Body of pancreas (tissue), 4 donors: ENCODE data around the gene GUCA2A. TPM values are rescaled to one million over a fixed set of nuclear protein-coding genes. Genes with fewer than 3 reads are reported as not detected.

Experiments
- ATAC-seq: fragments of 150-250 bp; one replicate; pipeline ENCODE4 v1.9.1; 2016
- DNase-seq, 4 donors: peaks; one replicate each; pipeline ENCODE4 v3.0.0-alpha.2; 2019
- H3K27ac ChIP-seq, 4 donors: fragments of 200-600 bp; sonication (generic); 1 replicate in 3 of 4; 2 replicates in 1 of 4; pipeline versions ENCODE4 v1.5.1 to v1.6.1; 2016 to 2019; ENCODE audit warnings: mild to moderate bottlenecking in 1 of 4, mixed read lengths in 1 of 4, moderate library complexity in 1 of 4
- H3K27me3 ChIP-seq, 2 donors: fragments of 200-600 bp; sonication (generic); one replicate each; pipeline ENCODE4 v1.6.0; 2016; ENCODE audit warnings: mild to moderate bottlenecking in 1 of 2
- H3K36me3 ChIP-seq, 2 donors: fragments of 200-600 bp; sonication (generic); replicated peaks in 1 of 2; 2 replicates each; pipeline ENCODE4 v1.5.1; 2016; ENCODE audit warnings: low read depth in 2 of 2; ENCODE audit not compliant: insufficient read depth in 1 of 2
- H3K4me1 ChIP-seq: fragments of 200-600 bp; sonication (generic); one replicate; pipeline ENCODE4 v1.6.0; 2016
- H3K4me3 ChIP-seq, 2 donors: fragments of 200-600 bp; sonication (generic); 1 replicate in 1 of 2; 2 replicates in 1 of 2; pipeline ENCODE4 v1.5.1; 2016 to 2019
- H3K9me3 ChIP-seq, 3 donors: fragments of 200-600 bp; sonication (generic); 1 replicate in 2 of 3; 2 replicates in 1 of 3; pipeline ENCODE4 v1.5.1; 2016
- CTCF ChIP-seq, 7 experiments: fragments of 450-650 bp in 4 of 7; fragments of 200-600 bp in 3 of 7; sonication (generic) in 3 of 7; IDR thresholded peaks; one replicate each; pipeline ENCODE4 v1.5.1; 2016 to 2019; ENCODE audit warnings: antibody characterized with exemption in 7 of 7
- POLR2A ChIP-seq, 3 donors: fragments of 450-650 bp; IDR thresholded peaks; one replicate each; pipeline ENCODE4 v1.6.1; 2016; ENCODE audit warnings: antibody characterized with exemption in 3 of 3, mild to moderate bottlenecking in 2 of 3
- WGBS, 2 donors: methylation state at CpG; one replicate each; pipeline ENCODE4 v1.1.5; 2017; 5-methylcytosine and 5-hydroxymethylcytosine counted together
- intact Hi-C: fragments of 100-400 bp; cut with DNase I; formaldehyde crosslinking; loops from one replicate; pipeline ENCODE4 v1.15.1; 2023
- total RNA-seq, 2 donors: library from RNA; depleted of rRNA; stranded (reverse); fragments of >200 nt; gene quantifications; one replicate each; pipeline ENCODE4 v1.1.0, GENCODE V29; 2016

Gene GUCA2A
- total RNA-seq, 2 donors from 2014 or later: not detected

GRCh38 chr1:42152907-42153600 lies 11.5 kb downstream of the GUCA2A start, which contains the start of gene GUCA2B:
GUCA2B (plus strand) TSS chr1:42153410; CDS start chr1:42153451, 41 bp downstream.
- Histone ChIP-seq H3K4me1 (peaks cover 27% of the 10 kb centered on the region), H3K27ac (peak within 1 kb of the TSS; percentile 56 to 72 (median 67)), H3K4me3 (no peak within 1 kb of the TSS), H3K27me3 (no peaks in the 10 kb centered on the region), H3K9me3 (no peaks in the 10 kb centered on the region), H3K36me3 (no peaks in the 10 kb centered on the region)
- no peak for ATAC-seq
- intact Hi-C loops: no loop called here
- TF ChIP-seq POLR2A (IDR thresholded peaks at IDR 0.05) (no peak), CTCF (IDR thresholded peaks at IDR 0.05) (no peak)
- peak; percentile 44 to 66 (median 53) for DNase-seq
- 45 to 60% methylated on average over 6 to 12 of the region's 12 CpGs for WGBS, 2 donors

GRCh38 chr1:42152119-42152518 lies 12.4 kb downstream of the GUCA2A start:
- DNase-seq (peak; percentile 85 to 91 (median 90)), ATAC-seq (peak; percentile 98)
- intact Hi-C loops: no loop called here
- no peaks in the 10 kb centered on the region for H3K27me3 ChIP-seq
- H3K4me1 ChIP-seq: peaks cover 31% of the 10 kb centered on the region
- no peak for TF ChIP-seq CTCF (IDR thresholded peaks at IDR 0.05)
- TF ChIP-seq POLR2A (IDR thresholded peaks at IDR 0.05): no peak
- no peaks in the 10 kb centered on the region for H3K9me3 ChIP-seq
- 12 to 21% methylated on average over 2 to 3 of the region's 3 CpGs for WGBS, 2 donors
- H3K36me3 ChIP-seq: no peaks in the 10 kb centered on the region
- peak overlapping the region; percentile 56 to 72 (median 67) for H3K27ac ChIP-seq
- no peak overlapping the region for H3K4me3 ChIP-seq

- Histone ChIP-seq H3K27me3 (no peaks in the 10 kb centered on the region), H3K4me3 (no peak overlapping the region), H3K4me1 (peaks cover 39% of the 10 kb centered on the region), H3K9me3 (no peaks in the 10 kb centered on the region), H3K36me3 (no peaks in the 10 kb centered on the region), H3K27ac (no peak overlapping the region)
- 84 to 96% methylated on average over 5 of the region's 5 CpGs for WGBS, 2 donors
- DNase-seq (no peak), ATAC-seq (no peak)
- TF ChIP-seq POLR2A (IDR thresholded peaks at IDR 0.05) (no peak), CTCF (IDR thresholded peaks at IDR 0.05) (no peak)
- intact Hi-C loops: no loop called here
Measured at GRCh38 chr1:42150651-42151050, 13.9 kb downstream of the GUCA2A start.

GRCh38 chr1:42148166-42148565 lies 16.4 kb downstream of the GUCA2A start:
- WGBS, 2 donors: 65 to 71% methylated on average over 1 of the region's 1 CpG
- H3K4me1 ChIP-seq: peaks cover 29% of the 10 kb centered on the region
- no peaks in the 10 kb centered on the region for H3K9me3 ChIP-seq
- ATAC-seq (no peak), DNase-seq (no peak)
- TF ChIP-seq POLR2A (IDR thresholded peaks at IDR 0.05): no peak
- no peak for TF ChIP-seq CTCF (IDR thresholded peaks at IDR 0.05)
- H3K27ac ChIP-seq: no peak overlapping the region
- no peaks in the 10 kb centered on the region for H3K27me3 ChIP-seq
- no peak overlapping the region for H3K4me3 ChIP-seq
- H3K36me3 ChIP-seq: no peaks in the 10 kb centered on the region
- intact Hi-C loops: loop anchor here (10.0 kb wide), 1 partner anchor 597 kb away; the partner anchor contains the start of gene CLDN19
